Peyer's patch (tissue), 4 donors: ENCODE data around the gene RPS6KB2. TPM values are rescaled to one million over a fixed set of nuclear protein-coding genes. Genes with fewer than 3 reads are reported as not detected.

Source experiments
- DNase-seq, 3 donors: peaks; one replicate each; pipeline ENCODE4 v3.0.0-alpha.2; 2017 to 2019
- H3K27ac ChIP-seq, 4 donors: fragments of 200-600 bp; sonication (generic); one replicate each; pipeline ENCODE4 v1.5.1; 2016 to 2019
- H3K27me3 ChIP-seq, 2 donors: fragments of 200-600 bp; sonication (generic); one replicate each; pipeline ENCODE4 v1.5.1; 2019
- H3K36me3 ChIP-seq, 3 donors: fragments of 200-600 bp; sonication (generic); one replicate each; pipeline ENCODE4 v1.5.1; 2016 to 2019
- H3K4me1 ChIP-seq, 4 donors: fragments of 200-600 bp; sonication (generic); one replicate each; pipeline ENCODE4 v1.5.1; 2016 to 2019
- H3K4me3 ChIP-seq, 4 donors: fragments of 200-600 bp; sonication (generic); 1 replicate in 3 of 4; 2 replicates in 1 of 4; pipeline ENCODE4 v1.5.1; 2016 to 2019; ENCODE audit warnings: mild to moderate bottlenecking in 1 of 4
- H3K9me3 ChIP-seq, 4 donors: fragments of 200-600 bp; sonication (generic); one replicate each; pipeline ENCODE4 v1.5.1; 2016 to 2019; ENCODE audit warnings: mild to moderate bottlenecking in 1 of 4
- CTCF ChIP-seq, 6 experiments: fragments of 450-650 bp in 4 of 6; fragments of 200-600 bp in 2 of 6; sonication (generic) in 1 of 6; IDR thresholded peaks; one replicate each; pipeline ENCODE4 v1.5.1; 2017 to 2019; ENCODE audit warnings: antibody characterized with exemption in 6 of 6, mild to moderate bottlenecking in 3 of 6, moderate library complexity in 1 of 6
- POLR2A ChIP-seq, 2 donors: fragments of 450-650 bp; IDR thresholded peaks; one replicate each; pipeline ENCODE4 v1.5.1; 2017; ENCODE audit warnings: antibody characterized with exemption in 2 of 2, mild to moderate bottlenecking in 2 of 2, moderate library complexity in 2 of 2
- total RNA-seq, 4 donors: library from RNA; depleted of rRNA; stranded (reverse); fragments of >200 nt; gene quantifications; one replicate each; pipeline ENCODE4 v1.1.0, GENCODE V29; 2016

Gene RPS6KB2
- 10 to 100 TPM; 58.0 to 88.3 (median 63.5) TPM for total RNA-seq

- H3K27me3 ChIP-seq = no peaks in the 10 kb centered on the region
- H3K27ac ChIP-seq = peak within 1 kb of the TSS; percentile 90 to 97 (median 95)
- no peaks in the 10 kb centered on the region for H3K9me3 ChIP-seq
- H3K36me3 ChIP-seq = peaks cover 0 to 26% (median 0%) of the 10 kb centered on the region in 3 donors
- peak within 1 kb of the TSS; percentile 83 to 96 (median 93) for H3K4me3 ChIP-seq
- DNase-seq = peak; percentile 99 to 100 (median 100)
- peaks cover 0 to 18% (median 12%) of the 10 kb centered on the region in 4 donors for H3K4me1 ChIP-seq
- TF ChIP-seq POLR2A (IDR thresholded peaks at IDR 0.05) (peak; percentile 96), CTCF (IDR thresholded peaks at IDR 0.05) (peak in 1 of 6 experiments; percentile 3)
Measured at GRCh38 chr11:67428052-67429001, at the start of gene RPS6KB2. Gene RPS6KB2 (plus strand): TSS chr11:67428494. CDS start chr11:67428546, 52 bp downstream.

GRCh38 chr11:67378544-67378943 is 49.8 kb upstream of the RPS6KB2 start:
- no peak overlapping the region for H3K27ac ChIP-seq
- no peaks in the 10 kb centered on the region for H3K36me3 ChIP-seq
- no peak for DNase-seq
- no peaks in the 10 kb centered on the region for H3K27me3 ChIP-seq
- H3K4me3 ChIP-seq = no peak overlapping the region
- no peaks in the 10 kb centered on the region for H3K9me3 ChIP-seq
- H3K4me1 ChIP-seq = peaks cover 3 to 30% (median 16%) of the 10 kb centered on the region in 4 donors
- TF ChIP-seq CTCF (IDR thresholded peaks at IDR 0.05) (no peak), POLR2A (IDR thresholded peaks at IDR 0.05) (no peak)

- DNase-seq = peak in 1 of 3 donors; percentile 64
- peaks cover 3 to 22% (median 11%) of the 10 kb centered on the region in 4 donors for H3K4me1 ChIP-seq
- H3K27me3 ChIP-seq = no peaks in the 10 kb centered on the region
- H3K27ac ChIP-seq = no peak overlapping the region
- no peaks in the 10 kb centered on the region for H3K36me3 ChIP-seq
- no peak for TF ChIP-seq POLR2A (IDR thresholded peaks at IDR 0.05)
- no peaks in the 10 kb centered on the region for H3K9me3 ChIP-seq
- no peak overlapping the region for H3K4me3 ChIP-seq
Measured at GRCh38 chr11:67379061-67380058, 48.9 kb upstream of the RPS6KB2 start.

GRCh38 chr11:67381244-67381972 is 46.9 kb upstream of the RPS6KB2 start:
- no peak overlapping the region for H3K4me3 ChIP-seq
- DNase-seq = no peak
- H3K27ac ChIP-seq = peak overlapping the region in 2 of 4 donors; percentile 57 to 75
- H3K27me3 ChIP-seq = no peaks in the 10 kb centered on the region
- TF ChIP-seq POLR2A (IDR thresholded peaks at IDR 0.05) (no peak), CTCF (IDR thresholded peaks at IDR 0.05) (no peak)
- no peaks in the 10 kb centered on the region for H3K36me3 ChIP-seq
- no peaks in the 10 kb centered on the region for H3K9me3 ChIP-seq
- H3K4me1 ChIP-seq = peaks cover 0 to 10% (median 7%) of the 10 kb centered on the region in 4 donors

- DNase-seq = peak; percentile 82 to 94 (median 89)
- Histone ChIP-seq H3K36me3 (no peaks in the 10 kb centered on the region), H3K9me3 (no peaks in the 10 kb centered on the region), H3K4me1 (peaks cover 0 to 10% (median 7%) of the 10 kb centered on the region in 4 donors), H3K4me3 (no peak overlapping the region), H3K27me3 (no peaks in the 10 kb centered on the region), H3K27ac (peak overlapping the region in 1 of 4 donors; percentile 7)
- peak; percentile 95 to 98 (median 98) for TF ChIP-seq CTCF (IDR thresholded peaks at IDR 0.05)
- peak in 1 of 2 donors; percentile 12 for TF ChIP-seq POLR2A (IDR thresholded peaks at IDR 0.05)
Measured at GRCh38 chr11:67382276-67383136, 45.8 kb upstream of the RPS6KB2 start.
